DOHH2 (cell line): ENCODE results near the gene SLC49A4.

Experiments used
- CTCF ChIP-seq: fragments of 200-600 bp; sonication (generic); IDR thresholded peaks from one replicate; pipeline ENCODE4 v1.5.1; 2014; ENCODE audit warnings: antibody characterized with exemption, mild to moderate bottlenecking, low read depth, low read length; ENCODE audit not compliant: poor library complexity, severe bottlenecking
- EZH2phosphoT487 ChIP-seq: fragments of 200-600 bp; sonication (generic); IDR thresholded peaks from 2 replicates; pipeline ENCODE4 v1.6.1; 2017; ENCODE audit warnings: borderline replicate concordance, mild to moderate bottlenecking, antibody characterized with exemption, low read length, moderate library complexity, mixed read lengths

GRCh38 chr3:122785231-122785630 is 9.6 kb upstream of the SLC49A4 start:
- TF ChIP-seq CTCF = no peak
- TF ChIP-seq EZH2phosphoT487 = no peak
